Calu3 (cell line): ENCODE data around the gene ZFAND6. TPM values are rescaled to one million over a fixed set of nuclear protein-coding genes. Genes with fewer than 3 reads are reported as not detected.

Source experiments
- BruUV-seq: library from RNA; stranded (reverse); fragments of 400-500 nt; replicated peaks from 2 replicates; lab custom pipeline; 2021; lab: Mats Ljungman, UMichigan
- CTCF ChIA-PET: fragments of 300-600 bp; sonication (Branson Sonifier 250); formaldehyde crosslinking; loops from one replicate; lab custom pipeline; 2022; ENCODE audit warnings: antibody characterized with exemption; lab: Charles Lee
- DNase-seq: peaks from one replicate; pipeline ENCODE4 v3.0.0; 2022
- H3K27ac Mint-ChIP-seq: one replicate; pipeline ENCODE4 v1.8.0; 2022; ENCODE audit warnings: mixed read lengths; ENCODE audit not compliant: unreplicated experiment
- H3K27me3 Mint-ChIP-seq: one replicate; pipeline ENCODE4 v1.8.0; 2022; ENCODE audit warnings: mixed read lengths; ENCODE audit not compliant: unreplicated experiment
- H3K36me3 Mint-ChIP-seq: one replicate; pipeline ENCODE4 v1.8.0; 2022; ENCODE audit warnings: mild to moderate bottlenecking, moderate library complexity, mixed read lengths; ENCODE audit not compliant: insufficient read depth, unreplicated experiment
- H3K4me1 Mint-ChIP-seq: one replicate; pipeline ENCODE4 v1.8.0; 2022; ENCODE audit warnings: mild to moderate bottlenecking, low read depth, mixed read lengths; ENCODE audit not compliant: unreplicated experiment
- H3K4me3 Mint-ChIP-seq: one replicate; pipeline ENCODE4 v1.8.0; 2022; ENCODE audit warnings: mild to moderate bottlenecking, low read depth, moderate library complexity, mixed read lengths; ENCODE audit not compliant: unreplicated experiment
- H3K9me3 Mint-ChIP-seq: one replicate; pipeline ENCODE4 v1.8.0; 2022; ENCODE audit warnings: low read depth, mixed read lengths; ENCODE audit not compliant: unreplicated experiment
- CTCF ChIP-seq: fragments of 200-600 bp; IDR thresholded peaks from one replicate; pipeline ENCODE4 v1.8.0; 2022; ENCODE audit warnings: antibody characterized with exemption; ENCODE audit not compliant: unreplicated experiment
- intact Hi-C: fragments of 100-400 bp; cut with micrococcal nuclease; formaldehyde crosslinking; loops from one replicate; pipeline ENCODE4 v1.10.0; 2022; ENCODE audit not compliant: unreplicated experiment
- total RNA-seq: library from RNA; stranded (reverse); gene quantifications from 2 replicates; pipeline ENCODE4 v1.2.3, GENCODE V29; 2022

Gene ZFAND6
- total RNA-seq, 1 experiment from 2014 or later, result 87.5 TPM

GRCh38 chr15:80159301-80159700, 99.8 kb downstream of the ZFAND6 start:
- DNase-seq, result no peak
- CTCF ChIA-PET, result no interaction called here
- Mint-ChIP-seq H3K36me3 (no peaks in the 10 kb centered on the region), H3K4me1 (no peaks in the 10 kb centered on the region), H3K9me3 (no peaks in the 10 kb centered on the region), H3K4me3 (no peak overlapping the region), H3K27me3 (no peaks in the 10 kb centered on the region), H3K27ac (no peak overlapping the region)
- no TSS peak for BruUV-seq
- intact Hi-C loops, result no loop called here
- TF ChIP-seq CTCF, result no peak

GRCh38 chr15:80159811-80160569, 100.5 kb downstream of the ZFAND6 start:
- intact Hi-C loops, result no loop called here
- DNase-seq, result no peak
- H3K4me1 Mint-ChIP-seq, result no peaks in the 10 kb centered on the region
- no peaks in the 10 kb centered on the region for H3K9me3 Mint-ChIP-seq
- H3K27me3 Mint-ChIP-seq, result no peaks in the 10 kb centered on the region
- CTCF ChIA-PET, result no interaction called here
- no TSS peak for BruUV-seq
- no peak overlapping the region for H3K4me3 Mint-ChIP-seq
- no peak for TF ChIP-seq CTCF
- H3K27ac Mint-ChIP-seq, result no peak overlapping the region
- no peaks in the 10 kb centered on the region for H3K36me3 Mint-ChIP-seq

- Mint-ChIP-seq H3K27ac (no peak overlapping the region), H3K4me3 (no peak overlapping the region), H3K4me1 (no peaks in the 10 kb centered on the region), H3K36me3 (no peaks in the 10 kb centered on the region), H3K27me3 (no peaks in the 10 kb centered on the region), H3K9me3 (no peaks in the 10 kb centered on the region)
- no TSS peak for BruUV-seq
- CTCF ChIA-PET, result no interaction called here
- intact Hi-C loops, result no loop called here
- no peak for TF ChIP-seq CTCF
- DNase-seq, result no peak
Measured at GRCh38 chr15:80160570-80161156, 101.2 kb downstream of the ZFAND6 start.

GRCh38 chr15:80161468-80162016, 102.1 kb downstream of the ZFAND6 start:
- H3K4me3 Mint-ChIP-seq, result no peak overlapping the region

More at GRCh38 chr15:80161468-80162016, 102.1 kb downstream of the ZFAND6 start:
- TF ChIP-seq CTCF, result no peak
- Mint-ChIP-seq H3K9me3 (no peaks in the 10 kb centered on the region), H3K36me3 (no peaks in the 10 kb centered on the region), H3K4me1 (no peaks in the 10 kb centered on the region), H3K27ac (no peak overlapping the region), H3K27me3 (no peaks in the 10 kb centered on the region)
- no TSS peak for BruUV-seq
- no peak for DNase-seq
- CTCF ChIA-PET, result no interaction called here
- intact Hi-C loops, result no loop called here
